Stimulated activated CD8-positive, alpha-beta memory T cell treated with anti-CD3 and anti-CD28 coated beads, Interleukin-12 subunit alpha, Interleukin-12 subunit beta, amount 100 ng/mL, for 24 hours (primary cell): ENCODE measurements around the gene GCK.

Experiments used
- DNase-seq: peaks from one replicate; pipeline ENCODE4 v3.0.0-alpha.2; 2020; ENCODE audit errors: extremely low read depth

Gene GCK

DNA sequence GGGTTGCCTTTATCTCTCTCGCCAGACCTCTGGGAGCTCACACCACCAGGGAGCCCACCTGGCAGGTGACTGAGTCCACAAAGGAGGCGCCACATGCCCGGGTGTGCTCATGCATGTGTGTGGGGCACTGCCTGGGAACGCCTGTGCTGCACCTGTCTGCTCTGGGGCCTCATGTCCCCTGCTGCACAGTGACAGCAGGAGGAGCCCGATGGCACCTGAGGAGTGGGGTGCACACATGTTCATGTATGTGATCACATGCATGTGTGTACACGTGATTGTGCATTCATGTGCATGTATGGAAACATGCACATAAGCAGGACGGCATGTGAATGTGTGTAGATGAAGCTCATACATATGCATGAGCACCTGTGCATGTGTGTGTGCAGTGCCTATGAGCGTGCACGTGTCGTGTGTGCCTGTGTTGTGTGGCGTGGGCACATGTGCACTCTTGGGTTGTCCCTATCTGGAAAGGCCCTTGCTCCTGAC, 33.6 kb upstream of the GCK start:
- DNase-seq: no peak

DNA sequence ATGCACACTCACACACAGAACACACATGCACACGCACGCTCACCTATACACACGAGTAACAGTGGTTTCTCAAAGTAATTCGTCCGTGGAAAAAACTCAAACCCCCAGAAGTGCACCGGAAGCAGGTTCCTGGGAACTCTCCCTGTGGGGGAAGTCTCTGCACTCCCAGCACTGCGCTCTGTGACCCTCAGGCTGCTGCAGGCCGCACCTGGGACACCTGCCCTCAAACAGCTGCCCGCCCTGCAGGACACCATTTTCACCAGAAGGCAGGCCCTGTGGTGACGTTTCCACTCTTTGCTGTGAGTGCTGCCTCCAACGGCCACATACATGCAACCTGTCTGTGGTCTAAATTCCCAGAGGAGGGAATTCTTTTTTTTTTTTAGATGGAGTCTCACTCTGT, 32.8 kb upstream of the GCK start:
- DNase-seq: no peak

DNA sequence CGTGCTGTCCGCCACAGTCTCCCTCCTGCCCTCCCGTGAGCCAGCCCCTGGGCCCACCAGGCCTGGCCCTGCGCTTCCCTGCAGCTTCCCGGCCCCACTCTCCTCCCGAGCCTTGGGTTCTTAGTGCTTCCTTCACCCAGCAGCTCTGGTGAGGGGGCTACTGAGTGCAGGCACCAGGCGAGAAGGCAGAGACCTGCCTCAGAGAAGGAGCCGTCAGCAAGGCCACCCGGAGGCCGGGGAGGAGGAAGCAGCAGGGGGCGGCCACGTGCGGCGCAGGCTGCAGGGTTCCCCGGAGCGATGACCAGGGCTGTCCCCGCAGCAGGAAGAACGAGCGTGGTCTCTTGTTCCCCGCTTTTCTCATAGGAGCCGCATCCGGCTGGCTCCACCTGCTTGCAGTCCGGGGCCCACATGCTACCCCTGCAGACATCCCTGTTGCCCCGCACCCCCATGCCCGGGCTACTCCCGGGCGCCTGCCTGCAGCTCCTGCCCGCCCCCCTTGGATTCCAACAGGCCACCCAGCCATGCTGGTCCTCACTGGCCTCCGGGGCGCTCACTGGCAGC, 32.1 kb upstream of the GCK start:
- DNase-seq: no peak

DNA sequence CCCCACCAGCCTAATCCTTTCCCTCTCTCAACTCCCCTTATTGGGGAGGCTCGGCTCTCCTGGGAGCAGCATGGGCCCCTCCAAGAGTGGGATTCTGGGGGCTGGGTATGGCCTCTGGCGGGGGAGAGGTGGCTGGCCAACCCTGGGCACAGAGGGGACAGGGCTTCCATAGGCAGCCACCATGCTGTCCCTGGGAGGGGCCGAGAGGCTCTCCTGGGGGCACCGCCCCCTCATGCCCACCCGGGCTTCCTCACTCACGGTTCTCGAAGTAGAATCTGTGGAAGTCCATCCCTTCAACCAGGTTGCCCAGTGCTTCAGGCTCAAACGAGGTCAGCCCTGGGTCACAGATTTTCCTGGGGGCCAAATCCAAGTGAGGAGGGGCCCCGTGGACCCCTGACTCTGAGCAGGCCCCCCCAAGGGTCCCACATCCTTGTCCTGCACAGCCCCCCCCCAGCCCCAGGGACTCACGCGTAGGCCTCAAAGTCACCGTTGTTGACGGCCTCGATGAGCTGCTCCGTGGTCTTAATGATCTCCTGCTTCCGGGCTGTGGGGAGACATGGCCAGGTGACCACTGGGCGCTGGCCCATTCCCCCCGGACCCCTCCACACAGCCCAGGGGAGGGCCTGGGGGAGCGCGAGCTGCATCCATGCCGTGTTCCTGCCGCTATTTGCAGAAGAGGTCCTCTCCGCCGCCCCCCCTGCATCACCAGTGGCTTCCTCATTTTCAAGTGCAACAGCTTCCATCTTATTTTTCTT, 31.3 kb upstream of the GCK start:
- DNase-seq: no peak

DNA sequence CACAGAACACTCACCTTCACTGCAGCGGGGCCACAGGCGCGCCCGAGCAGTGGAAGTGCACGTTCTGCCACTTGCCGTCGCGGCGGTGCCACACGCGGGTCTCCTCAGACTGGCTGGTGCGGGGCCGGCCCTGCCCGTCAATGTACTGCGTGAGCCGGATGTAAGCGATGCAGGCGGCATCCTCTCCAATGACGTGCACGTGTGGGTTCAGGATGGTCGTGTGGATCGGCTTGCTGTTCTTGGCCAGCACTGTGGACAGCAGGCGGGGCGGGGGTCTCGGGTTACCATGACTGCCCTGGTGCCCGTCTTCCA, 30.8 kb upstream of the GCK start:
- DNase-seq: no peak

DNA sequence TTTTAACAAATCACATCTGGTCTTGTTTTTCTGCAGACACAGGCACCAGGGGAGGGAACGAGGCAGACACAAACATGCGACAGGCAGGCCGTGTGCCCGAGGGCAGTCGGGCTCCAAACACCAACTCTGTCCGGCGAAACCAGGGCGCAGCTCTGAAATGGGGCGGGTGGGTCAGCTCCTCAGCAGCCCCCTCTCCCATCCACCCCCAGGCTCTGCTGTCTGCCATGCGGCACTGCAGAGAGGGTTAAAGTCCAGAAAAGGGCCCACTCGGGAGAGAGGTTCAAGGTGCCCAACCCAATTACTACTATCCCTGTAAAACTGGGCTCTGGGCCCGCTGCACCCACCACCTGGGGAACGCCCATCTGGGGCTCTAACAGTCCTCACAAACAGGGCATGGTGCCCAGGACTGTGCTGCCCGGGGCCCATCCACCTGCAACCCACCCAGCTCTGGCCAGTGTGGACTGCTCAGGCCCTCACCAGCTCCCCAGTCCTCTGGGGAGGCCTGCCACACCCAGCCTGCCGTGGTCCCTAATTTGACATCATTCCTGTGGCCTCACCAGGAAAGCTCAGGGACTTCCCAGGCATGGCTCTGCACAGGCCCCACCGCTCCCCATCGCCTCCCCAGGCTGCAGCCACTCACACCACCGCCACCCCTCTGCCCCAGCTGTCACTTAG, 30.3 kb upstream of the GCK start:
- no peak for DNase-seq

DNA sequence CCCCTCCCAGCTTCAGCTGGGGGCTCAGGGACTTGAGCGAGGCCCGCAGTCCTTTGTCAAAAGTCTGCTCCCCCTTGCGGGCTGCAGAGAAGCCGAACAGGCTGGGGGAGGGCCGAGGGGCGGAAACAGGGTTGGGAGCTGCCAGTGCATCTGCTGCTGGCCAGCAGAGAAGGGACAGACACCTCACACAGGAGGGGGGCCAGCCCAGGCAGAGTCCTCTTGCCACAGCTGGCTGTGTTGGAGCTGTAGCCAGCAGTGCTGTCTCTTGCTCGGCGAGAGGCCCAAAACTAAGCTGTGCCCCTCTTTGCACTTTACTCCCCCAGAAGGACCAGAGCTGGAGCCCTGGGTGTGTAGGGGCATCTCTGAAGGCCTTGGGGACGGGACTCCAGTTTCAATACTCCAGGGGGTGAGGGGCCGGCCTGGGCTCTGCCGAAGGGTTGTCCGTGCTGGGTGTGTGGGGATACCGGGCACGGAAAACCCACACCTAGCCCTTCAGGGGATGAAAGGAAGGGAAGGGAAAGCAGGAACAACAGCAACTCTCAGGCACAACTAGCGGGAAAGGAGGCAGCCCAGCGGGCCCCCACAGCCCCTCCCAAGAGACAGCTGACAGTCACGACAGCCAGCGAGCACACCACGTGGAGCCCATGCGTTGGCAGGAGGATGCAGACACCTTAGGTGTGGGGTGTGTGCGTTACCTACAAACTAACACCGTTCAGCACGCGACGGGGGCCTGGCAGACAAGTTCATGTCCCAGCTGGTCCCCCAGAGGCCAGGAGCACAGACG, 29.4 kb upstream of the GCK start:
- no peak for DNase-seq

DNA sequence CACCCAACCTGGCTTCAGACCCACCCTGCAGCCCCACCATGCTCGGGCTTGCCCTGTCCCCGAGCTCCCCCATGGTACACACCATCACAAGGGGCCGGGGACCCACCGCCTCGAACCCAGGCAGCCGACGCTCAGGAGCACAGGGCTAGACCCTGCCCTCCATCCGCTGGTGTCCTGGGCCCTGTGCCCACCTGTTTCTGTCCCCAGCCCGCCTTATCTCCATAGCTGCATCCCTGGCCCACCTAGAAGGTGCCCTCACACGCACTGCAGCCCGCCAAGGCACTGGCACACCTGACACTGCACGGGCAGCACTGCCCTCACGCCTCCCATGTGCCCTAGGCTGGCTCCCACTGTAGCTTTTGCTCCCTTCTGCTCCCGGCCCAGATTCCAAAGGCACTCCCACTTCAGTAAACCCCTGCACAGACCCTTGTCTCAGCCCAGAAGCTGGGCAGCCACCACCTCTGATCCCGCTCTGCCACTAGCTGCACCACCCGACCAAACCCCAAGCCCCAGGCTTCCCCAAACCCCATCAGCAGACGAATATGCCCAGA, 28.7 kb upstream of the GCK start:
- no peak for DNase-seq

DNA sequence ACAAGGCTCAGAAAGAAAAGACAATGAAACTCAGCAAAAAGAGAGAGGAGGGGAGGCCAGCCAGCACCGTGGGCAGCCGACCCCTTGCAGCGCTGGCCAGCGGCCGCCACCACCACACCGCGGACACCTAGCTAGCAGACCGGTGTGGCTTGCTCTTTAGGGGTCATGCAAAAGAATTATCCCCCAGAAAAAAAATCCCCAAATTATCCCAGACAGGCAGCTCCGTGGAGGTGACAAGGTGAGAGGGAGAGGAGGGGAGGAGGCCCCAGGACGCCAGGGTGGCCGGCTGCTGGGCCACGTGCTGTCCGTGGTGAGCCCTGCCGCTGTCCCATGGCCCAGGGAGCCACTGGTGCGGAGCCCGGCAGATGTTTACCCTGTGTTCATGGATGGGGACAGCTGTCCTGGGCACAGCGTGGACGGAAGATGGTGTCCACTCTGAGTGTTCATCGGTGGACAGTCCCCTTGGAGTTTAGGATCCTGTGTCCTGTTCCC, 28.0 kb upstream of the GCK start:
- no peak for DNase-seq

DNA sequence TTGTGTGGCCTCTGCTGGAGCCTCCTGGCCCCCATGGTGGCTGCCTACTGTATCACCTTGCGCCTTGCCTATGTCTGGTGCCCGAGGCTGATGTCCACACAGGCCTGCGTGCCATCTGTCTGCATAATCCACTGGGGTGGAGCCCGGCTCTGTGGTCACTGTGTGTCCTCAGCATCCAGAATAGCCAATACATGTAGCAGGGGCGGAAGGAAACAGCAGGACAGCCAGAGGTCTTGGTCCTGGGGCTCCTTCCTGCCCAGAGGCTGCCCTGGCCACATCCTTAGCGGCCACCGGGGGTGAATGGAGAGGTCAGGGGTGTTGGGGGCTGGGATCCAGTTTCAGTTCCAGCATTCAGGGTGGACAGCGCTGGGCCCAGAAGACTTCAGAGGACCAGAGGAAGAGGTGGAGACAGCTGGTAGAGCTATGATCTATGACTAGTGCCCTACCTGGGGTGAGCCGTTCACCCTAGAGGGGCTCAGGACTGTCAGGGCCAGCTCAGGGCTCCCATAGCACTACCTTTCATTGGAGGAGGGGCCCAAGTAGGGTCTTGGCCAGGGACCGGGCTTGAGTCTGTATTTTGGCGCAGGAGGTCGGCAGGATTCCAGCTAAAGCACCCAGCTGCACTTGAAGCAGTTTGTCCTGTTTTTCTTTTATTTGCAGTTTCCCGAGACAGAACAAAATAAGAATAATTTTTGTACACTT, 27.4 kb upstream of the GCK start:
- no peak for DNase-seq

DNA sequence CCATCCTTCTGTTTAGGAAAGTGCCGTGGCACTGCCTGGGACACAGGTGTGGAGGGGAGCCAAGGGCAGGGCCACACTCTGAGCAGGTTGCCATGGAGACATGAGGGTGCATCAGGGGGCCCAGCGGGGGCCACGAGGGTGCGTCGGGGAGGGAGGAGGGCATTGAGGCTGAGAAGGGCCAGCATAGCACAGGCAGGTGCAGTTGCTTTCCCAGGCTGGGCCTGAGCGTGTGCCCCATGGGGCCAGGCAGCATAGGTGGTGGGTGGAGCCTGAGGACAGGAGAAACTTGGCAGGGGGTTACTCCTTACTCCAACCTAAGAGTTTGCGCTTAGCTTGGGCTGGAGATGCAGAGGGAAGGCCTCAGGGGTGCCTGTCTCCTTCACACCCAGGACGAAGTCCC, 26.8 kb upstream of the GCK start:
- no peak for DNase-seq

DNA sequence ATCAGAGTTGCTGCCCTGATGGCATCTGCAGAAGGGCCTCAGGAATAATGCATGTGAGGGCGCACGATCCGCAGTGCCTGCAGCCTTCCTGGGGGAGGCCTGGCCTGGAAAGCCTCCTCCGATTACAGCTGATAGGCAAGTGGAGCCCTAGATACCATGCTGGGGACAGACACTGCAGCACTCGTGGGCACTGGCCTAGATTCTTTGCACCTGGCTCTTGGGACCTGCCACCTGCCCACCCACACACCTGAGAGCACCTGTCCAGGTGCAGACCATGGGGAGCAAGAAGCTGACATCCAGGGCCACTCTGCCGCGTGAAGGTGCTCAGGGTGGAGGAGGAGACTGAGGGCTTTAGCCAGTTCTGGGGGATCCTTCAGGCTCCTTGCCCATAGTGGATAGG, 26.3 kb upstream of the GCK start:
- no peak for DNase-seq

DNA sequence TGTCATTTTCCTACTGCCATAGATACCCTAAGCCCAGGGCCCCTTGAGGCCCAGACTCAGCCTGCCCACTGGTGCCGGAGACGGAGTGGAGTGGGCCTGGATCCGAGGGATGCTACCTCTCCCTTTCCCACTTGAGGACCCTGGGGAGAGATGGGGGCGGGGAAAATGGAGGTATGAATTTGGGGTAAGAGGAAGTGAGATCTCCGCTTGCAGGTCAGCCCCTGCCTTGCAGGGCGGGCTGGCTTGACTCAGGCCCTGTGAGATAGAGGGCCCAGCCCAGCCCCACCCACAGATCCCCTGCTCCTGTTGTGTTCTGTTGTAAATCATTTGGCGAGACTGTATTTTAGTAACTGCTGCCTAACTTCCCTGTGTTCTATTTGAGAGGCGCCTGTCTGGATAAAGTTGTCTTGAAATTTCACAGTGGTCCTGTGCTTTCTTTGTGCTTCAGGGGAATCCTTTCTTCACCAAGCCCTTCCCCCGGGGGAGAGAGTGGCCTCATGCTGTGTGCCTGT, 24.7 kb upstream of the GCK start:
- no peak for DNase-seq

DNA sequence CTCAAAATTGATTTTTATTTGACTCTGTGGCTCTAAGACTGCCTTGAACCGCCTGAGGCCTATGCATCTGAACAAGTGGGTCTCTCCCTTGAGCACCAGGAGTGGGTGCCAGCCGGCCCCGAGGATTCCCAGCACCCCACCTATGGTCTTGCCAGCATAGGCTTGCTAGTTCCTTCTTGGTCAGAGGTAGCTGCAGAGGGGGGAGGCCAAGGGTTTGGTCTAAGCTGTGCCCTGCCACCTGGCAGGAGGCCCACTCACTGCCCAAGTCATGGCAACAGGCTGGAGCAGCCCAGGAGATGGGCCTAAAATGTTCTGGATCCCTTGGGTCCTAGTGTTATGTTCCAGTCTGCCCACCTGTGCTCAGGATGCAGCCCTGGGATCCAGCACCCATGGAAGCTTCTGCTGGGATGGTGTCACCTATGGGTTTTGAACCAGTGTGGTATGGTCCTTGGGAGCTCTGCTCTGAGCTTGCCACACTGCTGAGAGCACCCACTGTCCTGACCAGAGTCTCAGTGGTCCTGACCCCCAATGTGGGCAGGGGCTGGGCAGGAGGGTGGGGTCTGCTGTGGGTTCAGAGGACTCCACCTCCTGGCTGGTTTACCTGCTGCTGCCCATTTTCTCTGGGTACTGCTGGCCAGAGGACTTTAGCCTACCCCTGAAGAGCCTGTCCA, 24.1 kb upstream of the GCK start:
- no peak for DNase-seq

DNA sequence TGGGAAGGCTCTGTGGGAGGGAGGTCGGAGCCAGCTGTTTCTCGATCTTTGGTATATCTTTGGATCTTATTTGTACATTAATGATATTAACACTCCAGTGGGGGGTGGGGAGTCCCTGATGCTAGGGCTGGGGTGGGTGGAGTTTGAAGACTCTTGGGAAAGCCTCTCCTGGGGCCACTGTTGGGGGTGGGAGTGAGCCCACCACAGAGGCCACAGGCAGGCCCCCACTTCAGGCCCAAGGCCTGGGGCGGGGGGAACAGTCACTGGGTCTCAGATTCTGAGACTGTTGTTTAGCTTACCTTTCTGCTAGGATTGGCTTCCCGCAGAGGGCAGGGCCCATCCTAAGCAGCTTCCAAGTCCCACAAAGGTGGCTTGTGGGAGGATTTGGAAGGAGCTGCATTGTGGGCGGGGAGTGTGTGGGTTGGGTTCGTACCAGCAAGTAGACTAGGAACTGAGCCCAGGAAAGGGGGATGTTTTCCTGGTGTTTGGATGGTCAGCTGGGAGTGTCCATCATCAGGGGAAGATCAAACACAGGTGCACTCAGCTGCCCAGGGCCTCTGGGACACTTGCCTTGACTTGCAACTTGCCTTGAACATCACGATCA, 23.4 kb upstream of the GCK start:
- DNase-seq: no peak

DNA sequence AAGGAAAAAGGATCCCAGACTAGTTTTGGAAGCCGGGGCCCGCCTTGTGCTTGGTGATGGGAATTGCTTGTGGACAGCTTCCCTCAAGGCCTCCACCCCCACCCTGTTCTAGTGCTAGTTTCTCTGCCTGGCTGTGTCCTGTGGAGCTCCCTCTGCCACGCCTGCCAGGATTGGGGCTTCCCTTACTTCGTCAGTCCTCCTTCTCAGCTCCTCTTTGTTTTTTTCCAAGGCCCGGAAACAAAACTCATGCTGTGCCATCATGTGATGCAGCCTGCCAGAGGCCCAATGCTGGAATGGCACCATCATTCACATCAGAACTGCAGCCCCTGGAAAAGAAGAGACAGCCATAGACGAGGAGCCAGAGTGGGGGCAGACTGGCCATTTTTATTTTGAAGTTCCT, 22.8 kb upstream of the GCK start:
- no peak for DNase-seq

DNA sequence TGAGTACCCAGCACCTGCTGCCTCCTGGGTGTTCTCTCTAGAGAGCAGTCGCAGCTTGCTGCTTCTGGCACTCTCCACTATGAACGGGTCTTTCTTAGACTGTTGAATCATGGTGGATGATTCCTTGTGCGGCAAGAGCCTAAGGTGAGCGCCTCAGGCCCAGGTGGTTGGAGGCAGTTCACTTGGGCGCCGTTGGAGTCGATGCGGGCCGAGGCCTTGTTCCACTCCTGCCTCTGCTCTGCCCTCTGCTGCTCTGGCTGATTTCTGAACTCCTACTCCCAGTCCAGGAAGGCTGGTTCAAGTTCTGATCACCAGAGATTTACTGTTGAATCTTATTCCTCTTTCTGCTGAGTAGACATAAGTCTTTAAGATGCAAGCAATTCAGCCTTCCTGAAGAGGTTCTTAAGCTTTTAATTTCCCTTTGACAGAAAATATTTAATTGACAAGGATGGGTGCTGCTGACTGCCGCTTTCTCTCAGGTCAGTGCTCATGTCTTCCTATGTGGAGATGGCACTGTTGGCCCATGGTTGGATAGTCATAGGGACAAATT, 22.0 kb upstream of the GCK start:
- no peak for DNase-seq

DNA sequence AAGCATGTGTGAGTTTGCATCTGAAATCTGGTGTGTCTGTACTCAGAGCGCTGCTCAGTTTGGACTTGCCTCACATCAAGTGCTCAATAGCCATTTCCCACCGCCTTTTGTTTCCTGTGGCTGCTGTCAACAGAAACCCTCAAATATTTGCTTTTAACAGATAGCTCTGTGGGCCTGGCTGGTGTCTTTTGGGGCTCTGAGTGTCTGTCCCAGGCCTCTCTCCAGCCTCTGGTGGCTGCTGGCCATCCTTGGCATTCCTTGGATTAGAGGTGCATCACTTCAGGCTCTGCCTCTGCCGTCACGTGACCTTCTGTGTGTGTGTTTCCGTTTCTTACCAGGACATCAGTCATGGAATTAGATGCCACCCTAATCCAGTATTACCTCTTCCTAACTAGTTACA, 20.9 kb upstream of the GCK start:
- DNase-seq: no peak

DNA sequence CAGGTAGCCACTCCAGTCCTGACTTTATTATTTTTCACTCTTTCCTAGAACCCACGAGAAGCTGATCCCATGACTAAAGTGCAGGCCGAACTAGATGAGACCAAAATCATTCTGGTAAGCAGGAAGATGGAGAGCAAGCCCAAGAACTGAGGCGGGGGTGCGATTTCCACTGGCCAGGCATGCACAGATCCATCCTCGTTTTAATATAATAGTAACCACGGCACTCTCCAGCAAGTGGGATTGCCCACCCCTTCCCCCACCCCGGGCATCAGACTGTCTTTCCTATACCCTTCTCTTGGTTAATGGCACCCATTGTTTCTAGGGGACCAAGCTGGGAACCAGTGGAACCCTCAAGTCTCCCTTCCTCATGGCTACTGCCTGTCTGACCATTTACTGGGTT, 18.8 kb upstream of the GCK start:
- DNase-seq: no peak

DNA sequence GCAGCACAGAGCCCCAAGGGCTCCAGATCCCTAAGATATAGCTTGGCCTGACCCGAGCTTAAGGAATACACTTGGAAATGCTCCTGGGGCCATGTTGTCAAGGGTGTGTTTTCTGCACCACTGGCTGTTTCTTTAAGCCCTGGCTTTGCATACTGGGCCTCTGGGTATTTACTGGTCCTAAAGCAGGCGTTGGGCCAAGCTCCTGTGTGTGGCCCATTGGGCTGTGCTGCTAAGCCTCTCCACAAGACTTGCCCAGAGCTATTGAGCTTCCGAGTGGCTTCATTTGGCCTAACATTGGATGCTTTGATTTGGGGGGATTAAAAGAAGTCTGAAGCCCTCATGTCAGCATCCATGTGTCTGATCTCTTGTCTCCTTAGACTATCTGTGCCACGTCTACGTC, 16.8 kb upstream of the GCK start:
- no peak for DNase-seq
